ENCODE measurements around the gene COMMD2. TPM values are rescaled to one million over a fixed set of nuclear protein-coding genes. Genes with fewer than 3 reads are reported as not detected.

COMMD2 gene
- total RNA-seq, 2 donors from 2014 or later = 21.6 to 26.9 TPM

DNA sequence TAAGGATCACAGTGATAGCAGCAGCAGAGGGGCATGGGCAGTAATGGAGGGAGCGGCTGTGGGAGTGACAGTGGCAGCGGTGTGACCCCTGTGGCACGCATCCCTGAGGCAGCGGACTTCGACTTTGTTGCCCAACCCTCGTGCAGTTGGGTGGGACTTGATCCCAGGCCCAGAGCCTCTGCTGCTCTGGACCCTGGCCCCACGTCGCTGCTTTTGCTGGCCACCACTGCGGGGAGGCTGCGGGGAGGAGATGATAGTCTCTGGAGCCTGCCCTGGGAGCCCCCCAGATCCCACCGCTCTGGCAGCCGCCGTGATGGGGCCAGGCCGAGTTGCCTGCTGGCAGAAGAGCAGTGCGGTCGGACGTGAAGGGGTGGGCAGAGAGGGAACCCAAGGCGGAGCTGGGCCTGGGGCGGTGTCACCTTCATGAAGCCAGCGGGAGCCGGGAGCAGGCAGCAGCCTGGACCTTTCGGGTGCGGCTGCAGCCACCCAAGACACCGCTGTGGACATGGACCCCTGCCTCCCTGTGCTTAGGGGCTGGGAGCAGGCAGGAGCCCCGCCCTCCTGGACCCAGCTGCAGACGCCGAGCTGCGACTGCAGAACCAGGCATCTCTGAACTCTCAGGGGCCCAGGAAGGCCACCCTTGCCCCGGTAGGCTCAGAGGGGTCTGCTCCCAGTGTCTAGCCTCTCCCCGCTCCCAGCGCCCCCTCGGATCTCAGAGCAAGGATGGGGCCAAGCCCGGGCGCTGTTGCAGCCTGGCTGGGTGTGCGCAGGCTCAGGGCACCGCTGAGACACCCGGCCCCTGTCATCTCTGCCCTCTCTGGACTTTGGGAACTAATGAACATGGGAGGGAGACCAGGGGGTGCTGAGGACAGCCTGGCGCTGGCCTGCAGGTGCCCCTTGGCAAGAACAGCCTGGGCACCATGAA lies 38.3 kb downstream of the COMMD2 start:
- no peak overlapping the region for H3K27ac ChIP-seq
- no peak overlapping the region for H3K4me3 ChIP-seq
- WGBS = 89% methylated on average over 38 of the region's 38 CpGs
- no peaks in the 10 kb centered on the region for H3K36me3 ChIP-seq
- no peak for DNase-seq (ENCODE audit: low spot score)
- no peaks in the 10 kb centered on the region for H3K27me3 ChIP-seq (replicated peaks; ENCODE audit: insufficient read depth)
- TF ChIP-seq POLR2AphosphoS5 (IDR thresholded peaks at IDR 0.05) = no peak
- TF ChIP-seq, protein P1, sequence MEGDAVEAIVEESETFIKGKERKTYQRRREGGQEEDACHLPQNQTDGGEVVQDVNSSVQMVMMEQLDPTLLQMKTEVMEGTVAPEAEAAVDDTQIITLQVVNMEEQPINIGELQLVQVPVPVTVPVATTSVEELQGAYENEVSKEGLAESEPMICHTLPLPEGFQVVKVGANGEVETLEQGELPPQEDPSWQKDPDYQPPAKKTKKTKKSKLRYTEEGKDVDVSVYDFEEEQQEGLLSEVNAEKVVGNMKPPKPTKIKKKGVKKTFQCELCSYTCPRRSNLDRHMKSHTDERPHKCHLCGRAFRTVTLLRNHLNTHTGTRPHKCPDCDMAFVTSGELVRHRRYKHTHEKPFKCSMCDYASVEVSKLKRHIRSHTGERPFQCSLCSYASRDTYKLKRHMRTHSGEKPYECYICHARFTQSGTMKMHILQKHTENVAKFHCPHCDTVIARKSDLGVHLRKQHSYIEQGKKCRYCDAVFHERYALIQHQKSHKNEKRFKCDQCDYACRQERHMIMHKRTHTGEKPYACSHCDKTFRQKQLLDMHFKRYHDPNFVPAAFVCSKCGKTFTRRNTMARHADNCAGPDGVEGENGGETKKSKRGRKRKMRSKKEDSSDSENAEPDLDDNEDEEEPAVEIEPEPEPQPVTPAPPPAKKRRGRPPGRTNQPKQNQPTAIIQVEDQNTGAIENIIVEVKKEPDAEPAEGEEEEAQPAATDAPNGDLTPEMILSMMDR (IDR thresholded peaks at IDR 0.05) = no peak
- no peak for TF ChIP-seq POLR2A (IDR thresholded peaks at IDR 0.05)
- no peaks in the 10 kb centered on the region for H3K9me3 ChIP-seq
- H3K4me1 ChIP-seq (replicated peaks) = no peaks in the 10 kb centered on the region
- intact Hi-C loops (cut with DNase I) = loop anchor here (5.0 kb wide), 1 partner anchor 52 kb away; no protein-coding TSS in a partner anchor

DNA sequence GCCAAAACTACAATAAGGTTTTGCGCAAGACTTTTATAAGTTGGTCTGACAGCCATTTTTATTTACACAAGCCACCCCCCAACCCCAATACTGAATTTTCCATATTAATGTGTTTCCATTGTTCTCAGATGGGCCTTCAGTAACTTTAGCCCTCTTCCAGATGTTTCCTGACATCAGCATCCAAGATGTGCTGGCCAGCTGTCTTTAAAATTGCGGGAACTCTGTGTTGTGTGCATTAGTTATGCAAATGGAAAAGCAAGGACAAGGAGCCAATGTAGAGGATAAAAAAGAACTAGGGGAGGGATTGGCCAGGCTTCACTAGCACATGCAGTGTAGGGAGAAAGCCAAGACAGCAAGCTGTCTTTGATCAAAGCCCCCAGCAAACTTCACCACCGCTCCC lies 45.4 kb downstream of the COMMD2 start:
- no peaks in the 10 kb centered on the region for H3K27me3 ChIP-seq (replicated peaks; ENCODE audit: insufficient read depth)
- no peaks in the 10 kb centered on the region for H3K9me3 ChIP-seq
- whole genome bisulfite sequencing = 57% methylated on average over 3 of the region's 3 CpGs
- H3K4me3 ChIP-seq = no peak overlapping the region
- TF ChIP-seq POLR2A (IDR thresholded peaks at IDR 0.05) (no peak), POLR2AphosphoS5 (IDR thresholded peaks at IDR 0.05) (no peak)
- TF ChIP-seq, protein P1 (IDR thresholded peaks at IDR 0.05) = no peak
- H3K36me3 ChIP-seq = no peaks in the 10 kb centered on the region
- no peaks in the 10 kb centered on the region for H3K4me1 ChIP-seq (replicated peaks)
- H3K27ac ChIP-seq = no peak overlapping the region
- DNase-seq (ENCODE audit: low spot score) = no peak
- intact Hi-C loops (cut with DNase I) = no loop called here

DNA sequence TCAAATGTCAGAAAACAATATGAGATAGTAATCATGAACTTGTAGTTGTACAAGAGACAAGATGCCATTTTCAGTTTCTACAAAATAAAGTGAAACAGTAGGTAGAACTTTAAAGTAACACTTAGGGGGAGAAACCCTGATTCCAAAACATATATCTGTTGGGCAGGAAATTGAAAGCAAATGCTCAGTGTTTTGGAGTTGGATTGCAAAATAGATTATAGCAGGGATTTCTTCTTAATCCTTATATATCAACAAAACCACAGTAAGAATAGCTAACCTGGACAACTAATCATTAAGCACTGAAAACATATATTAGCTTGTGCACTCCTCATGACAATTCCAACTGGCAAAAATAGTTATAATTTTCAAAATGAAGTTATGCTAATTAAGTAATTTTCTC lies 46.9 kb downstream of the COMMD2 start:
- H3K27ac ChIP-seq = no peak overlapping the region
- intact Hi-C loops (cut with DNase I) = no loop called here

DNA sequence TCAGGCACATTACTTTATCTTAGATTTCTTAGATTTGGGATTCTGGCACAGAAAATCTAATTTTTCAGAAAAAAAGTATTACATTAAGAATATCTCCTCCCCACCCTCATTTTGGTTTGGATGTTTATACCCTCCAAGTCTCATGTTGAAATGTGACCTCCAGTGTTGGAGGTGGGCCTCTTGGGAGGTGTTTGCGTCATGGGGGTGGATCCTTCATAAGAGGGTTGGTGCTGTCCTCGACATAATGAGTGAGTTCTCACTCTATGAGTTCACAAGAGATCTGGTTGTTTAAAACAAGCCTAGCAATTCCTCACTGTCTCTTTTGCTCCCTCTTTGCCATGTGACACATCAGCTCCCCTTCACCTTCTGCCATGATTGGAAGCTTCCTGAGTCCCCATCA lies 48.8 kb downstream of the COMMD2 start:
- Histone ChIP-seq H3K4me3 (no peak overlapping the region), H3K27me3 (replicated peaks; ENCODE audit: insufficient read depth) (no peaks in the 10 kb centered on the region), H3K36me3 (no peaks in the 10 kb centered on the region), H3K27ac (no peak overlapping the region), H3K9me3 (no peaks in the 10 kb centered on the region), H3K4me1 (replicated peaks) (no peaks in the 10 kb centered on the region)
- no peak for DNase-seq (ENCODE audit: low spot score)
- intact Hi-C loops (cut with DNase I) = no loop called here
- TF ChIP-seq POLR2A (IDR thresholded peaks at IDR 0.05) = no peak
- TF ChIP-seq, protein P1 (IDR thresholded peaks at IDR 0.05) = no peak
- TF ChIP-seq POLR2AphosphoS5 (IDR thresholded peaks at IDR 0.05) = no peak
- WGBS = 79% methylated on average over 2 of the region's 2 CpGs

More for the DNA sequence above, 46.9 kb downstream of the COMMD2 start:
- Histone ChIP-seq H3K4me3 (no peak overlapping the region), H3K9me3 (no peaks in the 10 kb centered on the region), H3K4me1 (replicated peaks) (no peaks in the 10 kb centered on the region), H3K27me3 (replicated peaks; ENCODE audit: insufficient read depth) (no peaks in the 10 kb centered on the region), H3K36me3 (no peaks in the 10 kb centered on the region)
- TF ChIP-seq POLR2AphosphoS5 (IDR thresholded peaks at IDR 0.05) = no peak
- no peak for DNase-seq (ENCODE audit: low spot score)

DNA sequence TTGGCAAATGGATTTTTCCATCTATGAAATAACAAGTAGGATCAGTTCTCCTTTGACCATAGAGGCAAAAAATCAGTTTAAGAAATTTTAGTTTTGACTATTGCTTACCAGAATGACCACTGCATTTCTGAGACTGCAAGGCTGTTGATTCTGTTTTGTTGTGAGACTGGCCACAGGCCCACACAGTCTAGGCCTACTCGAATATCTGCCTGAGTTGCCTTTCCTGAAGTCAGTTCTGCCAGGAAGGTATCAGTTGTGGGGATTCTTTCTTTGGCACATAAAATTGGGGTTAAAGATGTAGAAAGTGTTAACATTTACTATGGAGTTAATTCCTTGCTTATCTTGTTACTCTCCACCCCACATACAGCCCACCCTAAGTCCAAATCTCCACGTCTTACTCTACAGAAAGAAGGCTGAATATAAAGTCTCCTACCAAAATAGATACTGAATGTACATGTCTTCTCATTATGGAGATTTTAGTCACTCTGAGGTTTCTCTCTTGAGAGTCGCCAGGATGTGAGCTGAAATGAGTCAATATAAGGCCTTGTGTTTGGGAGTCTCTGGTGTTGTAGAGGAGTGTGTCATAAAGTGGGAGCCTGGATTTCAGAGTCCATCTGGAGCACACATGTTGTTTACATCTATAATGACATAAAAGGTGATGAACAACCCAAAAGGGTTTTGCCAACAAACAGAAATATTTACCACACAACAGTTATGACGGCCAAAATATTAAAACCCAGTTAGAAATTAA lies 49.4 kb downstream of the COMMD2 start:
- Histone ChIP-seq H3K36me3 (no peaks in the 10 kb centered on the region), H3K27me3 (replicated peaks; ENCODE audit: insufficient read depth) (no peaks in the 10 kb centered on the region), H3K27ac (no peak overlapping the region), H3K4me1 (replicated peaks) (no peaks in the 10 kb centered on the region), H3K4me3 (no peak overlapping the region), H3K9me3 (no peaks in the 10 kb centered on the region)
- WGBS = 80% methylated on average over 4 of the region's 4 CpGs
- no peak for DNase-seq (ENCODE audit: low spot score)
- intact Hi-C loops (cut with DNase I) = no loop called here
- TF ChIP-seq, protein P1 (IDR thresholded peaks at IDR 0.05) = no peak
- no peak for TF ChIP-seq POLR2A (IDR thresholded peaks at IDR 0.05)
- TF ChIP-seq POLR2AphosphoS5 (IDR thresholded peaks at IDR 0.05) = no peak

Data from prostate gland (tissue), 2 donors.